MG63 (cell line): ENCODE data around the gene KIRREL3. TPM values are rescaled to one million over a fixed set of nuclear protein-coding genes. Genes with fewer than 3 reads are reported as not detected.

Experiments
- DNase-seq: peaks from one replicate; pipeline ENCODE4 v3.0.0-alpha.2; 2020
- H3K27me3 ChIP-seq: fragments of 250-450 bp; sonication (Bioruptor Pico); 2 replicates; pipeline ENCODE4 v1.5.1; 2020; ENCODE audit warnings: mild to moderate bottlenecking, moderate library complexity
- H3K36me3 ChIP-seq: fragments of 250-450 bp; sonication (Bioruptor Pico); 2 replicates; pipeline ENCODE4 v1.5.1; 2020; ENCODE audit warnings: mild to moderate bottlenecking, moderate library complexity
- H3K4me3 ChIP-seq: fragments of 250-450 bp; sonication (Bioruptor Pico); 2 replicates; pipeline ENCODE4 v1.5.1; 2020; ENCODE audit warnings: mild to moderate bottlenecking, moderate library complexity
- H3K9me3 ChIP-seq: fragments of 250-450 bp; sonication (Bioruptor Pico); 2 replicates; pipeline ENCODE4 v1.5.1; 2020; ENCODE audit warnings: mild to moderate bottlenecking, moderate library complexity
- total RNA-seq: library from RNA; depleted of rRNA; stranded (reverse); fragments of >200 nt; shearing (Covaris generic); gene quantifications from 2 replicates; pipeline ENCODE4 v1.2.3, GENCODE V29; 2014; ENCODE audit warnings: low replicate concordance

KIRREL3 gene
- total RNA-seq, 1 experiment from 2014 or later = 11.7 TPM

- H3K4me3 ChIP-seq = peak overlapping the region; percentile 38
- no peaks in the 10 kb centered on the region for H3K9me3 ChIP-seq
- H3K27me3 ChIP-seq = no peaks in the 10 kb centered on the region
- H3K36me3 ChIP-seq = no peaks in the 10 kb centered on the region
- peak; percentile 59 for DNase-seq
These were observed 2.9 kb upstream of the KIRREL3 start for GRCh38 chr11:127003260-127003981.

- no peaks in the 10 kb centered on the region for H3K9me3 ChIP-seq
These were observed 2.2 kb upstream of the KIRREL3 start for GRCh38 chr11:127002669-127003259.

DNA sequence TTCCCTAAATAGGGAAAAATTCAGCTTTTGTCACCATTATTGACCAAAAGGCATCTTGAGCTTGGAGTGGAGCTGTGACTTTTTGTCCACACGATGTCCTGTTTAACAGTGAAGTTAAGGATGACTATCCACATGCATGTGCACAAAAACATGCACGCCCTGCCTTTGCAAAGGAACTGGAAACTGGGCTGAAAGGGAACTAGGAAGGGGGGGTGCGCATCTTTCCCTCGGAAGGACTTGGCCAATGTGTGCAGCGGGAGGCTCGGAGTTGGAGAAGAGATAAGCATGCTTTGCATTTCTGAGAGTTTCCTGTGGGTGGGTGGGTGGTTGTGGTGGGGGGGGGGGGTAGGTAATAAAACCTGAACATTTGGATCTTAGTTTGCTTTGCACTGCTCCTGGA is 411 bp upstream of the KIRREL3 start:
- Histone ChIP-seq H3K9me3 (no peaks in the 10 kb centered on the region), H3K4me3 (peak overlapping the region; percentile 64), H3K36me3 (no peaks in the 10 kb centered on the region), H3K27me3 (no peaks in the 10 kb centered on the region)
- peak; percentile 16 for DNase-seq

More at GRCh38 chr11:127002669-127003259, 2.2 kb upstream of the KIRREL3 start:
- H3K36me3 ChIP-seq = no peaks in the 10 kb centered on the region
- peak overlapping the region; percentile 38 for H3K4me3 ChIP-seq
- H3K27me3 ChIP-seq = no peaks in the 10 kb centered on the region
- no peak for DNase-seq

DNA sequence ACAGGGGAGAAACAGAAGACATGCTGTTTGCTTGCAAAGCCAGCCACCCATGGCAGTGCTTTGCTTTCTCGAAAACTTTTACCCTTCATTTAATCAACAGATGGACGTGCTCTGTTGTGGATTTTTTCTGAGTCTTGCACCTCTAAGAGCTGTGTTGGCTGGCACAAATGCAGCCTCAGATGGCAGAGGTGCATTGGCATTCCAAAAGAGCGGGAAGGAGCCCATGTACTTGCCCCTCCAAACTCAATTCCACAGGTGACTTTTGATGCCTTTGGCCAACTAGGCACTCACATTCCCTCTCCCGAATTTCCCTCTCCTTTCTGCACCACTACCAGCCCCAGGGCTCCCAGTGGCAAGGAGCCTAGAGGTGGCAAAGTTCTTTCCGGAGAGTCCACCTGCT is 1.2 kb downstream of the KIRREL3 start:
- Histone ChIP-seq H3K36me3 (no peaks in the 10 kb centered on the region; the same call in 1 of the 2 replicates), H3K27me3 (no peaks in the 10 kb centered on the region), H3K9me3 (no peaks in the 10 kb centered on the region), H3K4me3 (peak overlapping the region; percentile 64)
- DNase-seq = no peak

GRCh38 chr11:126997641-126998040 is 2.9 kb downstream of the KIRREL3 start:
- DNase-seq = no peak
- Histone ChIP-seq H3K27me3 (no peaks in the 10 kb centered on the region), H3K4me3 (no peak overlapping the region)

GRCh38 chr11:126997196-126997595 is 3.4 kb downstream of the KIRREL3 start:
- H3K9me3 ChIP-seq = no peaks in the 10 kb centered on the region
- no peaks in the 10 kb centered on the region; the same call in 1 of the 2 replicates for H3K36me3 ChIP-seq
- DNase-seq = peak; percentile 22
- H3K4me3 ChIP-seq = no peak overlapping the region
- H3K27me3 ChIP-seq = no peaks in the 10 kb centered on the region

More at GRCh38 chr11:126997641-126998040, 2.9 kb downstream of the KIRREL3 start:
- Histone ChIP-seq H3K36me3 (no peaks in the 10 kb centered on the region; the same call in 1 of the 2 replicates), H3K9me3 (no peaks in the 10 kb centered on the region)

DNA sequence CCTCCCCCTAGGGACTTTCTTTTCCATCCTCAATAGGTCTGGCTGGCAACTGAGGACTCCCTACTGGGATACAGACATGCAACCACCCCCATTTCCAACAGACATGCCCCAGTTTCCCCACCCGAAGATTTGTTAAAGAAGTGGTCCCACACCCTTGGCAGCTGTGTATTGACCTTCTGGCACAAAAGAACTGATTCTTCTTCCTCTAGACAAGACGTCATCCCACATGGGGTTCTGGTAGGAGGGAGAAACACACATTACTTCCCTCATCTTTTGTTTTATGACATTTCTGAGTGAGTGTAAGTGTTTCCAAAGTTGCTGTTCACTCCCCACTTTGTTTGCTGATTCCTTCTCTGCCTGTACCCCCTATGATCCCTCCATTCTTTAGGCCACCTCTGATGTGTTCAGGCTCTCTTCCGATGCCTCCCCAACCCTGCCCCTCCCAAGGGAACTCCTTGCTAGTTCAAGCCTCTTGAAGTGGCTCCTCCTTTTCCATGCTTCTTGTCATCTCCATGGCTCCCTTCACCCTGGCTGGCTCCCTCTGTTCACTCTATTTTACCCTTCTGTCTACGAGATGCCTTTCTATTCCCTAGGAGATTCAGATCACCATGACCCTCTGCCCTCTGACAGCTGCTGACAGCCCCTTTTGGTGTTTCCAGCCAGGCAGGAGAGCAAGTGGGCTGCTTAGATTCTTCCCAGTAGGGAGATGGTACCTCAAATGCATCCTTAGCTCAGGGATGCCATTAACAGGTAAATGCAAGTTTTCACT is 4.3 kb downstream of the KIRREL3 start:
- H3K27me3 ChIP-seq = no peaks in the 10 kb centered on the region
- DNase-seq = no peak
- H3K36me3 ChIP-seq = no peaks in the 10 kb centered on the region; the same call in 1 of the 2 replicates

DNA sequence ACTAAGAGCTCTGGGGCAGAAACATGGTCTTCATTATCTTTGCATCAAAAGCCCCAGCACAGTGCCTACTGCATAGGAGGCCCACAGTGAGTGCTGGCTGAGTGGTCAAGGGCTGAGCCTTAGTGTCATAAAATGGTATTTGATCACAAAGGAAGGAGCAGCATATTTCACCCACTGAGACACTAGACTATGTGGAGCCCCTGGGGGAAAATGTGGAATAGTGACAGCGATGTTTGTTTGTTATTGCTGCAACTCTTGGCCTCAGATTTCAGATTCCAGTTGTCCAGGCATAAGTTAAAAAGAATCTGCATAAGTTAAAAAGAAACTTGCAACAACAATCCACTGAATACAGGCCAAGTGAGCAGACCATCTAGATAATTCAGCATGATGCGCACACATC is 7.0 kb downstream of the KIRREL3 start:
- Histone ChIP-seq H3K4me3 (no peak overlapping the region), H3K9me3 (no peaks in the 10 kb centered on the region), H3K27me3 (no peaks in the 10 kb centered on the region), H3K36me3 (no peaks in the 10 kb centered on the region; the same call in 1 of the 2 replicates)
- DNase-seq = peak; percentile 72

More for the DNA sequence above, 4.3 kb downstream of the KIRREL3 start:
- Histone ChIP-seq H3K9me3 (no peaks in the 10 kb centered on the region), H3K4me3 (no peak overlapping the region)

GRCh38 chr11:126992804-126993111 is 7.8 kb downstream of the KIRREL3 start:
- Histone ChIP-seq H3K9me3 (no peaks in the 10 kb centered on the region), H3K4me3 (peak overlapping the region; percentile 8), H3K36me3 (no peaks in the 10 kb centered on the region; the same call in 1 of the 2 replicates), H3K27me3 (no peaks in the 10 kb centered on the region)
- DNase-seq = peak; percentile 53

DNA sequence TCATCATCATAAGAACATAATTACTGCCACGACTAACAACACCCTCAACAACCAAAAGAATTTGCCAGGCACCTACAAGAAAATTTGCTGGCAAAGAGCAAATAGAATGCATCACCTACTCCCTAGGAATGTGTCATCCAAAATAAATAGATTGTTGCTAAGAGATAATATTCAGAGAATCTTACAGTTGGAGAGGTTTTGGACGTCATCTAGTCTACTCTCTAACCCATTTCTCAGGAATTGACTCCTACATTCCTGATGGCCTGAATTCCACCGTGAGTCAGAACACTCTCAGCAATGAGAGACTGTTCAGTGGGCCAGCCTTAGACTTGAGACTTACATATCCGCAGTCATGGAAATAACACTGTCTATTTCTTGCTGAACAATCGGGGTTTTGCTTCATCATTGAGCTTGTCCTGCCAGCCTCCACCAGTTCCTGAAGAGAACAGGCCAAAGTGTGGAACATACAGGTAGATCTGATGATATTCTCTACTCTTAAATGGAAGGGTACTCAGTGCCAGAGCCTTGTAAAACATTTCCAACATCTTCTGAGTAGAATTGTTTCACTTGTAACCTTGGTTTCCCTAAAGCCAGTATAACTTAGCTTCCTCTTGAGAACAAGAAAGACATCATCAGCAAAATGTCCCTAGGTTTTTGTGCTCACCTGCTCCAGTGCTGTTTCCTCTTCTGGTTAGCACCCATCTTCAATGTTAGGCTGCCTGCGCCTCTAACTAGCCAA is 8.3 kb downstream of the KIRREL3 start:
- no peaks in the 10 kb centered on the region for H3K9me3 ChIP-seq
- H3K4me3 ChIP-seq = peak overlapping the region; percentile 8
- DNase-seq = peak; percentile 86
- no peaks in the 10 kb centered on the region for H3K27me3 ChIP-seq
- H3K36me3 ChIP-seq = peaks cover 2% of the 10 kb centered on the region; the same call in 1 of the 2 replicates

DNA sequence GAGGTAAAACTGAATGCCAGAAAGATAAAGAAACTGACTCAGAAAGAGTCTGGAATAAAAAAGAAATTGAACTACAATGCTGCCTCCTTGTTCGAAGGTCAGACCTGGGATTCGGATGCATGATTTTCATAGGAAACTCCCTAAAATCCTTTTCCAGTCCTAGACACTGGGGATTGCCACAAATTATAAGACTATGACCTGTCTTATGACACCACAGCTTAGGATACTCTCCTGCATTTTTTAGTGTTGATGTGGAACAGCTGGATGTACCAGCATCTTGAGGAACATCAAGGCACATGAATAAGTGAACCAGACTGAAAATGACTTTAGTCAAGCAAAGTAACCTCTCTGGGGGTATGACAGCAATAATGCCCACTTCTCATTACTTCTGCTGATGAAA is 9.0 kb downstream of the KIRREL3 start:
- no peaks in the 10 kb centered on the region for H3K9me3 ChIP-seq
- no peak for DNase-seq
- H3K4me3 ChIP-seq = no peak overlapping the region
- H3K27me3 ChIP-seq = no peaks in the 10 kb centered on the region
- peaks cover 4% of the 10 kb centered on the region for H3K36me3 ChIP-seq

GRCh38 chr11:126990716-126991480 is 9.7 kb downstream of the KIRREL3 start:
- peak; percentile 90 for DNase-seq
- peaks cover 4% of the 10 kb centered on the region for H3K36me3 ChIP-seq
- H3K4me3 ChIP-seq = no peak overlapping the region
- H3K27me3 ChIP-seq = no peaks in the 10 kb centered on the region
- H3K9me3 ChIP-seq = no peaks in the 10 kb centered on the region

- Histone ChIP-seq H3K9me3 (no peaks in the 10 kb centered on the region), H3K4me3 (no peak overlapping the region), H3K27me3 (no peaks in the 10 kb centered on the region), H3K36me3 (peaks cover 4% of the 10 kb centered on the region)
- peak; percentile 74 for DNase-seq
These were observed 10.4 kb downstream of the KIRREL3 start for GRCh38 chr11:126989942-126990715.

GRCh38 chr11:126988655-126989054 is 11.9 kb downstream of the KIRREL3 start:
- peaks cover 4% of the 10 kb centered on the region for H3K36me3 ChIP-seq

GRCh38 chr11:126981635-126982034 is 18.9 kb downstream of the KIRREL3 start:
- no peak for DNase-seq
- Histone ChIP-seq H3K27me3 (no peaks in the 10 kb centered on the region), H3K9me3 (no peaks in the 10 kb centered on the region), H3K4me3 (no peak overlapping the region), H3K36me3 (no peaks in the 10 kb centered on the region; the same call in none of the 2 replicates)

More at GRCh38 chr11:126988655-126989054, 11.9 kb downstream of the KIRREL3 start:
- Histone ChIP-seq H3K9me3 (no peaks in the 10 kb centered on the region), H3K27me3 (no peaks in the 10 kb centered on the region), H3K4me3 (no peak overlapping the region)
- DNase-seq = no peak
